HG03135 (cell line): ENCODE data around the gene GDAP1L1.

ENCODE experiments used
- ATAC-seq: cut with Tn5 transposase; IDR thresholded peaks from one replicate; pipeline ENCODE4 v1.9.1; 2021; ENCODE audit warnings: mild to moderate bottlenecking, moderate library complexity; ENCODE audit not compliant: unreplicated experiment

Gene GDAP1L1

DNA sequence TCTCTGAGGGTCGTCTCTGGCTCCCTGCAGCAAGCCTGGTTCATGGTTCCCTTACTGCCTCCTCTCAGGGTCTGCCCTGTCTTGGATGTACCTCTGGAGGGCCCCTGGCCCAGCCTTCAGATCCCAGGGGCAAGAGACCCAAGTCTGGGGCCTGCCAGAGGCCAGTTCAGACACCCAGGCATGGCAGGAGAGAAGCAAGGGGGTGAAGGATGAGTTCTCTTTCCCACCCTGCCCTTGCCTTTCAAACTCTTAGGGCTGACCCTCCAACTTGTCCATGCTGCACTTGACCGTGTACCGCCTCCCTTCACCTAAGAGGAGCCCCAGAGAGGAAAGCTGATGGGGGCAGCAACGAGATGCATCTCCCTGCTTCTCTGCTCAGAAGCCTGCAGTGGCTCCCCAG, 4.2 kb downstream of the GDAP1L1 start:
- ATAC-seq: no peak

DNA sequence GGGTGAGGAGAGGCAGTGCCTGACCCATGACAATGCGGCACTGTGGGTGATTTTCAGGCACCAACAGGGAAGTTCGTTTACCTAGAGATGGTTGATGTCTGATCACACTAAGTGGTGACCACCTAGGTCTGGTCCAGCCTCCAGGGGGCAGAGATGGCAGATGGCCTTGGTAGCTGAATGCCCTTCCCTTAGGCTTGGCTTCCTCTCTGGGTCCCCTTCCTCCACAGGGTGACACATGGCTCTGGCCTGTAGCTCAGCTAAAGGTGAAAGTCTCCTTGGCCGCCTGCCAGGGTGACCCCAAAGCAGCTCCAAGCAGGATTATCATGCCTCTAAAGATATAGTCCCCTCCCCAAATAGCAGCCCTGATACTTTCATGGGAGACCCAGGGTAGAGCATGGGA, 6.4 kb downstream of the GDAP1L1 start:
- no peak for ATAC-seq

DNA sequence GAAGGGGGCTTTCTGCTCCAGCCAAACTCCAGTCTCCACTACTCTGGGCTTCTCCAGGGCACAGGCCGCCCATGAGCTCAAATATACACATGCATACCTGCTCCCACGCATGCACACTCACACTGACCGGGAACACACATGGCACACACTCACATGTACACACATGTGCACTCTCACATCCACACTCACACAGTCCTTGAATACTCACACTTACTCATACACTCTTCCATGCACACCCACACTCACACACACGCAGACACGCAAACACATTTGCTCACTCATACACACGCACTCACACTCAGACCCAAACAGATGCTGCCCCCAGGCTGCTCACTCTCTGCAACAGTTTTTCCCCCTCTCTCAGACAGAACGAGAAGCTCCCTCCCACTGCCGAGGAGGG, 7.0 kb downstream of the GDAP1L1 start:
- no peak for ATAC-seq

DNA sequence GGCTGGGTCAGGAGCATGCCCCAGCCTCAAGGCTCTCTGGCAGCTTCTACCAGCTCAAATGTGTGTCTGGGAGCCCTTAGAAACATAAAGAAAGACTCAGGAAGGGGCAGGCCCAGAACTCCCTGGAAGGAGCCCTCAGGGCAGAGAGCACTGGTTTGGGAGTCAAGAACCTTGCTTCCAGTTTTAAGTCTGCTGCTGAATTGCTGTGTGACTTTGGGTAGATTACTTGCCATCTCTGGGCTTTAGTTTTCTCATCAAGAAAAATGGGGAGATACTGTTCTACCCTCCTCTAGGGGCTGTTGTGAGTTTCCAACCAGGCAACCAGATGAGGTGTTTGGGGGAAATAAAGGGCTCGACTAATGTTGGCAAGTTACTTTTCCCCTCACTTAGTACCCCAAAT, 8.8 kb downstream of the GDAP1L1 start:
- ATAC-seq: no peak

DNA sequence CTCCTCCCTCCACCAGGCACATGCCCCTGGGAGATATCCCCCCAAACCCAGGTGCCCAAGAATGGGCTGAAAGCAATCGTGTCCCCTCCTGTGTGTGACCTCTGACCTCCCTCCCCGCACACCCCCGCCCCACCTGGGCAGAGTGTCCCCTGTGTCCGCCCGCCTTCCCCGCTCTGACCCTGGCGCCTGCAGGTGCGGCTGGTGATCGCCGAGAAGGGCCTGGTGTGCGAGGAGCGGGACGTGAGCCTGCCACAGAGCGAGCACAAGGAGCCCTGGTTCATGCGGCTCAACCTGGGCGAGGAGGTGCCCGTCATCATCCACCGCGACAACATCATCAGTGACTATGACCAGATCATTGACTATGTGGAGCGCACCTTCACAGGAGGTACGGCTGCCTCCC, 9.9 kb downstream of the GDAP1L1 start:
- ATAC-seq: no peak

DNA sequence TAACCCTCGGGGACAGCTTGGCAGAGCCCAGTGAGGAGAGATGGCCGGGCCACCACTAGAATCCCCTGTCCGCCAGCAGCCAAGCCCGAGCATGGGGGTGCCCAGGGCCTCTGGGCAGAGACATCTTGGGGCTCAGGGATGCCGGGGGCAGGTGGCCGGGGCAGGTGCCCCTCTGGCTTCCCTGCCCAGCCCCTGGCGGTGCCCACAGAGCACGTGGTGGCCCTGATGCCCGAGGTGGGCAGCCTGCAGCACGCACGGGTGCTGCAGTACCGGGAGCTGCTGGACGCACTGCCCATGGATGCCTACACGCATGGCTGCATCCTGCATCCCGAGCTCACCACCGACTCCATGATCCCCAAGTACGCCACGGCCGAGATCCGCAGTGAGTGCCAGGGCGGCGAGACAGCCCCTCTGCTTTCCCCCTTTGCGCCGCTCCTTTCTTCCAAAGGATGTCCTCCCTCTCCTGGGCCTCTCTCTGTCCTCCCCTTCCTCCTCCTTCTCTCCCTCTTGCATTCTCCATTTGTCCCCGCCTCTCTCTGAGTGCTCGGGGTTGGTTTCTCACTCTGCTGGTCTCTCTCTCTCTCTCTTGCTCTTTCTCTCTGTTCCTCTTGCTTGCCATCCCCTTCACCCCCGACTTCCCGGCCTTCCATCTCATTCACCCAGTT, 11.2 kb downstream of the GDAP1L1 start:
- no peak for ATAC-seq

DNA sequence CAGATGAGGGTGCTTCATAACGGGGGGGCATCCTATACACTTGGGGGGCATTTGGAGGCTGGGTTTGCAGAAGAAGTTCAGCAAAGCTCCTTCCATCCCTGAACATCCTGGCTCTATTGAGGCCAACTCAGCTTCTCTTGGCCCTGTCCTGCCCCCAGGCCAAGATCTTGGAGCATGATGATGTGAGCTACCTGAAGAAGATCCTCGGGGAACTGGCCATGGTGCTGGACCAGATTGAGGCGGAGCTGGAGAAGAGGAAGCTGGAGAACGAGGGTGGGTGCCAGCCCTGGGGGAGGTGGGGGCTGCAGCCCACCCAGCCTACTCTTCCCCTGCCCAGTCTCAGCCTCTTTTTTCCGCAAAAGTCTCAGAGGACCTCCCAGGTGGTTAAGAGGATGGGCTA, 17.2 kb downstream of the GDAP1L1 start:
- no peak for ATAC-seq

DNA sequence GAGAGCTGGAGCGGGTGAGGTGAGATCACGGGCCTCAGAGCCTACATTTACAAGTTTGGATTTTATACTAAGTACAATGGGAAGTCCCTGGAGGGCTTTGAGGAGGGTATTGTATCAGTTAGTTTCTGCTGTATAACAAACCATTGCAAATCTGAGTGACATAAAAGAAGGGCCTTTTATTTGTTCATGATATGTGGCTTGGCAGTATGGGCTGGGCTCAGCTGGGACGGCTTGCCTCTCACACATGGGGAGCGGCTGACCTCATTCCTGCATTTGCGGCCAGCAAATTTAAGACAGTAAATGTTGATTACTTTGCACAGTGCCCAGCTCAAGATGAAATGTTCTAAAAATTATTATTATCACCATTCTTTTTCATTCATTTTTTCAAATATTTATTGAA, 21.7 kb downstream of the GDAP1L1 start:
- no peak for ATAC-seq

DNA sequence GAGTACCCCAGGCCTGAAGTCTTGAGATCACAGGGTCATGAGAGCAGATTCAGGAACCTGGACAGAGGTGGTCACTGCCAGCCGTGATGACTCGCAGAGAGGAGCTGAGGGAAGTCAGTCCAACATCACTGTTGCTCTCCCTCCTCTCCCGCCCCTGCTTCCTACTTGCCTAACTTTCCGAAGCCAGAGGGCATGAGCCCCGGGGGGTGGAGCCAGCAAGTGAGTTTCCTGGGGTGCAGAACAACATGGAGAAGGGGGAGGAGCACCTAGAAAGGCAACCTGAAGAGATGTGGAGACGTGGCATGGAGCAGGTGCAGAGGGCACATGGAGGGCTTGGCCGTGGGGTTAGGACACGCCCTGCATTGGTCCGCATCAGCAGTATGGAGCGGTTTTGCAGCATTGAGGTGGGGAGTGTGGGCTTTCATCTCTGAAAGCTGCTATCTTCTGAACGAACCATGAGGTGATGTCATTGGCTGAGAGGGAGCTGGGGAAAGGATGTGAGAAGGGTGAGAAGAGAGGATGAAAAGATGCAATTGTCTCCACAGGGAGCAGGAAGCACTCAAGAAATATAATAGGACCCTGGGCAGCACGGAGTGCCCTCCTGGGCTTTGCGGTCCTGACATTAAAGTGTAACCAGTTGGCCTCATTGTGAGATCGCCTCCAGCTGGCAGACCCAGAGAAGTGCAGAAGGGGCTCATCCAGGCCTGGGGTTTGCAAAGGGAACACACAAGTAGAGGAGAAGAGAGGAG, 25.0 kb downstream of the GDAP1L1 start:
- no peak for ATAC-seq

DNA sequence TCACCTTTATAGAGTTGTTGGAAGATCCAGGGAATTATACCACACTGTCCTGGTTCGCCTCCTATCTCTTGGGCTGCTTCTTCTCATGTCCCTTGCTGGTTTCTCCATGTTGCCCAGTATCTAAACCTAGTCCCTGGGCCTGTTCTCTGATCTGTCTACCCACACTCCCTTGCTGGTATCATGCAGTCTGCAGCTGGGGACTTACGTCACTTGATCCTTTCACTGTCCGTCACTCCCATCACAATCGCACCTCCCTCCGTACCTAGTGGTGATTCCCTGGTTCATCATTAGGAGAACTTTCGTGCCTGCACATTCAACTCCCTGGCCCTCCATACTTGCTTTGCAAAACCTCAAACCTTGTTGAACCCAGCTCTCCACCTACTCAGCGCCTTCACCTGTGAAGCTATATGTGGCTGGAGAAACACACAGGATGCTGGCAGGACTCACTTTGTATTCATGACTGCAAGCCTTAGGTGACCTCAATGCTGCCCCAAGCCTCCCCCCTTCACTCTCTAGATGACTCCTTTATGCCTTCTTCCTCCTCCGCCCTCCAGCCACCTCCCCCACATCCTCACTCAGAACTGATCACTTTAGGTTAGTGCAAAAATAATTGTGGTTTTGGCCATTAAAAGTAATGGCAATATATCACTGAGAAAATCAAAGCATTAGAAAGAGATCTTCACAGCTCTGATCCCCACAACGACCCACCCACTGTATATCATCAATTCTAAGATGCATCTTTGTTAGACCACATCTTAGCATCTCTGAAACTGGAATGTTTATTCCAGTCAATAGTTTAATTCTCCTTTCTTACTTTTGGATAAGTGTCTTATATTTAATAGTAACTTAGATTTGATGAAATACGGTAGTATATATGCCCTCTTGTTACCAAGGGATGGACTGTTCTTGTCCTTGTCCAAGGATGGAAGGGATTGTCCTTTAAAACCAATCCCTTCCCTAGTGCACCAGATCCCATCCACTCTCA, 26.4 kb downstream of the GDAP1L1 start:
- ATAC-seq: no peak

DNA sequence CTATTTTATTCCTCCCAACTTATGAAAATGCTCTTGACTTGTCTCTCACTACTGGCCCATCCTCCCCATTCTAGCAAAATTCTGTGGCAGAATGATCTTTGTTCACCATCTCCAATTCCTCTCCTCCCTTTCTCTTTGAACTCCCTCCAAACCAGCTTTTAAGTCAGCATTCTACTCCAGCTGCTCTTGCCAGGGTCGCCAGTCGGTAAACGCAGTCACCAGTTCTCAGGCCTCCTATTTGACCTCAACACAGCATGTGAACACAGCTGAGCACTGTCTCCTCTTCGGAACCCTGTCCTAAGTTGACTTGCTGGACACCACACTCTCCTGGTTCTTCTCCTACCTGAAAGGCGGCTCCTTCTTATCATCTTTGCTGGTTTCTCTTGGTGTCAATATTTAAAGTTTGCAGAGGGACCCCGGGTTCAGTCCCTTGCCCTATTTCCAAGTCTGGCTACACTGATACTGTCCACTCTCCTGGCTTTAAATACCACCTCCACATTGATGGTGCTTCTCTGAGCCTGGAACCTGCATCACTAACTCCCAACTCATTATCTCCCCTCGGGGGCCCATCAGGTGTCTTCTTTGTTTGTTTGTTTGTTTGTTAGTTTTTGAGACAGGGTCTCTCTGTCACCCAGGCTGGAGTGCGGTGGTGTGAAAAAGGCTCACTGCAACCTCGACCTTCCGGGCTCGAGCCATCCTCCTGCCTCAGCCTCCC, 27.4 kb downstream of the GDAP1L1 start:
- ATAC-seq: no peak

DNA sequence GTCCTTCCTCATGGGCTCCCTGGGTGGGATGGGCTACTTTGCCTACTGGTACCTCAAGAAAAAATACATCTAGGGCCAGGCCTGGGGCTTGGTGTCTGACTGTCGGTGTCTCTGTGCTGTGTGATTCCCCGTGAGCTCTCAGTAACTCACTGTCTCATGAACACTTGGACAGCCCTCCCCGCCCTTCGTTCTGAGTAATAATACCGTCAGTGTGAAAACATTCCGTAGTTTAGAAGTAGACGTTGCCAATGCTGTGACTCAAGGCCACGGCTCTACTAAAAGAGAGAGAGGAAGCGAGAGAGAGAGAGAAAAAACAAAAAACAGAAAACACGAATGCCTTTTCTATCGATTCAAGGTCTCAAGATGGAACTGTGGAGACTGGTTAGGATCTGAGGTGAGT, 32.1 kb downstream of the GDAP1L1 start:
- no peak for ATAC-seq

DNA sequence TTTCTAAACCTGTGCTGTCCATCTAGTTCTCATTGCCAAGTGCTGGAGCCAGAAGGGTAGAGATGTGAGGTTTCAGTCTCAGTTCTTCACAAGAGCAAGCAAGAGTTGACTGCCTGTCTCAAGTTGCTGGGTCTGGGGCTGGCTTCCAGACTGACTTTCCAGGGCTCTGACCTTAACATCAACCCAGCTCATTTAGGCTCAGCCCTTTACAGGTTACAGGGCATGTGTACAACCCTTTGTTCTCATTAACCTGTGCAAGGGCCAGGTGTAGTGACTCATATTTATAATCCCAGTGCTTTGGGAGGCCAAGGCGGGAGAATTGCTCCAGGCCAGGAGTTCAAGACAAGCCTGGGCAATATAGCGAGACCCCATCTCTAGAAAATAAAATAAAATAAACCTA, 33.3 kb downstream of the GDAP1L1 start:
- ATAC-seq: no peak

DNA sequence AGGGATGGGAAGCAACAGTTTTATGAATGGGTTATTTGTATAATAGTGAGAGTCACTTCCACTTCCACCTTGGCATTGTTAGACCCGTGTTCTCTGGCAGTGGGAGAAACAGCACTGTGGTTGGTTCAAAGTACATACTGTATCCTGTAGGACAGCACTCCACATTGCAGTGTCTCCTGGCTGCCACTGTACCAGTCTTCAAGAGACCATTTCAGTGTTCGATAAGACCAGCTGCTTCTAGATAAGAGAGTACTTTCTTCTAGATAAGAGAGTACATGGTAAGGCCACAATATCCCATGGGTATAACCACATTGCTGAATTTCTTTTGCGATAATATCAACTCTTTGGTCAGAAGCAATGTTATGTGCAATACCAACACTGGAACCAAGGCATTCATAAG, 35.1 kb downstream of the GDAP1L1 start:
- ATAC-seq: no peak

DNA sequence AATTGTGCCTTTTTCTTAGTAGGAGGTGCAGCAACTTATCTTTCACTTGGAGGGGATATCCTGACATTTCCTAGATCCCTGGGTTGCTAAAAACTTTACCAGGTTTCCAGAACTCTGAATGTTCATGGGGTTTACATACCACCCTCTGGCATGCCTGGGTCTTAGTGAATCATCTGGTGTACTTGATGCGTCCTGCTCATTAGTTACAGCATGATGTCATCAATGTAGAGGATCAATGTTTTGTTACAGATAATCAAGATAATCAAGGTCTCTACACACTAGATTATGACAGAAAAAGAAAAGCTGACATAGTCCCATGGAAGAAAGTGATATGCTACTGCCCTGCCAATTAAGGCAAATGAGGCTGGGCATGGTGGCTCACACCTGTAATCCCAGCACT, 36.9 kb downstream of the GDAP1L1 start:
- ATAC-seq: no peak

DNA sequence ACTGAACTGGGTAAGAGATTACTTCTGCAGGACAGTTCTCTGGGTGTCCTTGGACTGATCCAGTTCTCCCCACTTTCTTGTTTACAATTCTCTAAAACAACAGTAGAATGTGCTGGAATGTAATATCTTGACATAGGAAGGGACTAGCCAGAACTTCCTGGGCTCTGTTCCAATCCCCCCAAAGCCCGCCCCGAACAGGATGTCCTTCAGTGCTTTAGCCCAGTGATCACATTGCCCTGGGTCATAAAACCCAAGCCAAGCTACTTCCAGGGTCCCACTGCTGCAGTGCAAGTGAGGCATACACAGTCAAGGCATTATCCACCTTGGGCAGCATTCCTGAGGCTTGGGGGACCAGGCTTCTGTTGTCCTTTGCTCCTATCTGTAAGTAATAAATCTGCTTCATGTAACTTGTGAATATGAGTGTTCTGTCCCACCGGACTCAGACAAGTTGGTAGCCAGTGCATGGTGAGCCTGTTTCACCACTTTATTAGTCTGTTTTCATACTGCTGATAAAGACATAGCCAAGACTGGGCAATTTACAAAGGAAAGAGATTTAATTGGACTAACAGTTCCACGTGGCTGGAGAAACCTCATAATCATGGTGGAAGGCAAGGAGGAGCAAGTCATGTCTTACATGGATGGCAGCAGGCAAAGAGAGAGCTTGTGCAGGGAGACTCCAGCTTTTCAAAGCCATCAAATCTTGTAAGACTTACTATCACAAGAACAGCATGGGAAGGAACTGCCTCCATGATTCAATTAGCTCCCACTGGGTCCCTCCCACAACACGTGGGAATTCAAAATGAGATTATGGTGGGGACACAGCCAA, 40.4 kb downstream of the GDAP1L1 start:
- ATAC-seq: no peak

DNA sequence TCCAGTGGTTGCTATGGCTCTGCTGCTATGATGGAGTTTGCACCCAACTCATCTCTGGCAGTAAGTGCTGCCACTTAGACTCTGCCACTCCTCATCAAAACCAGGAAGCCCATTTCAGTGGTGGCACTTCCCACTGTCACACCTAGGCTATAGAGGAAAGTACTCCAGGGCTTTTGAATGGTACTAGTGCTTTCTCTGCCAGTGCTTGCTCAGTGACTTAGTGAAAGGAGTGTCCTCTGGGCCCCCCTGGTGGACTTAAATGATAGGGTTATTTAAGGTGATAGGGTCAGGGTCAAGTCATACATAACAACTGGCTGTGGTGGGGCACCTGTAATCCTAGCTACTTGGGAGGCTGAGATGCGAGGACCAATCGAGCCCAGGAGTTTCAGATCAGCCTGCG, 41.1 kb downstream of the GDAP1L1 start:
- no peak for ATAC-seq

DNA sequence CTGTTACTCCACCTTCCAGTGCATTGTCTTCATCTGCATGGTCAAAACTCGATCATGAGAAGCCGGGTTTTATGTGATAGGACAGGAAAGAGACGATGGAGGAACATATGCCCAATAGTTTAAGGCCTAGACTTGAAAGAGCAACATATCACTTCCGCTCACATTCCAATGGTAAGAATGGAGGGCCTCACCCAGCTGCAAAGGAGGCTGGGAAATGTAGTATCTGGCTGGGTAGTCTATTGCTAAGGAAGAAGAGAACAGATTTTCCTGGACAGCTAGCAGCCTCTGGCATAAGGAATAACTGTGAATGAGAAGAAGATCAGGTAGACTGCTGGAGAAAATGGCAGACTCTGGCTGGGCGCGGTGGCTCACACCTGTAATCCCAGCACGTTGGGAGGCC, 44.6 kb downstream of the GDAP1L1 start:
- no peak for ATAC-seq

DNA sequence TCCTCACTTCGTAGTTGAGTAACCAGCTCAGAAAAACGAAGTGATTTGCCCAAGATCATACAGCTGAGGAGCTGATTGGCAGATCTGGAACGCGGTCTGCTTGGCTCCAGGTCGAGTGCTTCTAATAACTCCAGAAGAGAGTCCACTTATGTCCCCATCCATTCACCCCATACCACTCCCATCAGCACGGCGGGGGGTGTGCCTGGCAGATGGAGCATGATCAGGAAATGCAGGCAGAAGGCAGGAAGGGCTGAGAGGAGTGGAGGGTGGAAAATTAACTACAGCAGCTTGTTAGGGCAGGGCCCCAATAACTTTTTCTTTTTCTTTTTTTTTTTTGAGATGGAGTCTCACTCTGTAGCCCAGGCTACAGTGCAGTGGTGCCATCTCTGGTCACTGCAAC, 48.9 kb downstream of the GDAP1L1 start:
- ATAC-seq: no peak

DNA sequence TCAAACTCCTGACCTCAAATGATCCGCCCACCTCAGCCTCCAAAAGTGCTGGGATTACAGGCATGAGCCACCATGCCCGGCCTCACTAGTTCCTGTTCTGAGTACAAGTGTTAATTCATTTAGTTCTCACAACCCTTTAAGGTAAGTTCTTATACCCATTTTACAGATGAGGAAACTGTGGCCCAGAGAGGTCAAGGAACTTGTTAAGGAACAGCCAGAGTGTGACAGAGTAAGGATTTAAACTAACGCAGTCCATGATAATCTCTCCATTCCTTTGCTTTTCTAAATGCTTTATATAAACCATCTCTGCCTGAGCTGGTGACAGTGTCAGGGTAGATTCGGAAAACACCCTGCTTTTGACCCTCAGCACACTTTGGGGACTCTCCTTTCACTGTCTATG, 50.6 kb downstream of the GDAP1L1 start:
- ATAC-seq: no peak
